K562 (cell line): Measurements from ENCODE around the gene MAP3K7. TPM values are rescaled to one million over a fixed set of nuclear protein-coding genes. Genes with fewer than 3 reads are reported as not detected.

ENCODE experiments used
- ATAC-seq: fragments of 200-7000 bp; cut with Tn5 transposase; 3 replicates; pipeline ENCODE4 v1.9.1; 2020; ENCODE audit warnings: moderate library complexity
- BruUV-seq: library from RNA; stranded (reverse); fragments of 400-500 nt; replicated peaks from 2 replicates; lab custom pipeline; 2021; lab: Mats Ljungman, UMichigan
- CTCF ChIA-PET: fragments of 300-600 bp; formaldehyde crosslinking; extraction: SDS; loops from one replicate; lab custom pipeline; 2021; ENCODE audit warnings: low intra/inter-chr PET ratio; lab: Yijun Ruan, JAX
- POLR2A ChIA-PET: fragments of 300-600, 350-650 bp; sonication (Branson Sonifier 250); formaldehyde crosslinking; extraction: SDS; loops from one replicate; lab custom pipeline; 2021; ENCODE audit warnings: antibody characterized with exemption, inconsistent platforms; lab: Yijun Ruan, JAX
- DNase-seq, 4 experiments: peaks; one replicate each; pipeline versions ENCODE4 v3.0.0 to v3.0.0-alpha.2; 2011 to 2018; ENCODE audit warnings: low spot score in 3 of 4, mixed read lengths in 3 of 4; ENCODE audit errors: extremely low read depth in 1 of 4
- FAIRE-seq: peaks from 2 replicates; lab custom pipeline; 2011; peaks lifted over from hg19 to GRCh38; lab: Jason Lieb, UNC
- H2AFZ ChIP-seq: 2 replicates; pipeline ENCODE4 v1.6.0; 2011; ENCODE audit warnings: low read depth, low read length, control low read depth, inconsistent platforms
- H3K27ac ChIP-seq: fragments of 200-600 bp; 3 replicates; pipeline ENCODE4 v1.8.0; 2011; ENCODE audit warnings: low read depth, mild to moderate bottlenecking, control low read depth, inconsistent platforms, low read length, moderate library complexity, mixed read lengths; ENCODE audit errors: extremely low read depth
- H3K27me3 ChIP-seq, 2 experiments: fragments of 300-600 bp in 1 of 2; 2 replicates in 1 of 2; 3 replicates in 1 of 2; pipeline versions ENCODE4 v1.6.0 to v1.8.0; 2011; ENCODE audit warnings: inconsistent platforms in 2 of 2, low read length in 2 of 2, mild to moderate bottlenecking in 1 of 2, mixed read lengths in 1 of 2, moderate library complexity in 1 of 2; ENCODE audit not compliant: control insufficient read depth in 2 of 2, insufficient read depth in 2 of 2
- H3K36me3 ChIP-seq: fragments of 300-600 bp; 3 replicates; pipeline ENCODE4 v1.8.0; 2011; ENCODE audit warnings: mild to moderate bottlenecking, low read length, inconsistent platforms; ENCODE audit not compliant: control insufficient read depth, insufficient read depth
- H3K4me1 ChIP-seq, 2 experiments: fragments of 200-600 bp in 1 of 2; replicated peaks in 1 of 2; 2 replicates in 1 of 2; 3 replicates in 1 of 2; pipeline versions ENCODE4 v1.5.1 to v1.8.0; 2011; ENCODE audit warnings: inconsistent platforms in 2 of 2, low read length in 2 of 2, mild to moderate bottlenecking in 1 of 2, mixed read lengths in 1 of 2, moderate library complexity in 1 of 2; ENCODE audit not compliant: control insufficient read depth in 2 of 2, insufficient read depth in 2 of 2
- H3K4me2 ChIP-seq: 2 replicates; pipeline ENCODE4 v1.6.1; 2011; ENCODE audit warnings: low read length, control low read depth, inconsistent platforms, mixed read lengths; ENCODE audit not compliant: insufficient read depth
- H3K4me3 ChIP-seq: fragments of 200-600 bp; sonication (generic), shearing (Covaris generic); 2 replicates; pipeline ENCODE4 v1.5.1; 2016; ENCODE audit warnings: control low read depth, inconsistent platforms
- H3K79me2 ChIP-seq: fragments of 200-600 bp; 3 replicates; pipeline ENCODE4 v1.8.0; 2011; ENCODE audit warnings: low read length, inconsistent platforms; ENCODE audit not compliant: control insufficient read depth, insufficient read depth
- H3K9ac ChIP-seq, 2 experiments: 2 replicates each; pipeline versions ENCODE4 v1.6.0 to v1.6.1; 2011; ENCODE audit warnings: low read depth in 2 of 2, low read length in 2 of 2, control low read depth in 1 of 2, inconsistent platforms in 1 of 2, mild to moderate bottlenecking in 1 of 2, mixed read lengths in 1 of 2; ENCODE audit not compliant: insufficient read depth in 1 of 2
- H3K9me1 ChIP-seq: one replicate; pipeline ENCODE4 v1.6.0; 2011; ENCODE audit warnings: inconsistent platforms, mild to moderate bottlenecking, low read length, moderate library complexity; ENCODE audit not compliant: control insufficient read depth, insufficient read depth
- H3K9me3 ChIP-seq: replicated peaks from 2 replicates; pipeline ENCODE4 v1.5.1; 2011; ENCODE audit warnings: low read depth, low read length, inconsistent platforms; ENCODE audit not compliant: control insufficient read depth, insufficient read depth
- H4K20me1 ChIP-seq: replicated peaks from 2 replicates; pipeline ENCODE4 v1.6.1; 2011; ENCODE audit warnings: low read length, inconsistent platforms, mixed read lengths; ENCODE audit not compliant: control insufficient read depth, insufficient read depth
- CHD1 ChIP-seq: fragments of 200-600 bp; sonication (generic); IDR thresholded peaks from one replicate; pipeline ENCODE4 v1.6.1; 2012; ENCODE audit warnings: mild to moderate bottlenecking, moderate library complexity, low read length, inconsistent platforms
- HNRNPLL ChIP-seq: fragments of 200-400 bp; formaldehyde crosslinking; IDR thresholded peaks from 2 replicates; pipeline ENCODE4 v1.6.1; 2017; ENCODE audit warnings: low read length, low read depth, mild to moderate bottlenecking; ENCODE audit not compliant: poor library complexity, severe bottlenecking
- MBD2 ChIP-seq: sonication (generic); IDR thresholded peaks from 2 replicates; pipeline ENCODE4 v1.6.1; 2016; ENCODE audit warnings: low read depth, borderline replicate concordance
- MLLT1 ChIP-seq, 2 experiments: fragments of 450-650 bp; IDR thresholded peaks; 2 replicates each; pipeline ENCODE4 v1.6.1; 2016
- PCBP1 ChIP-seq: fragments of 200-400 bp; formaldehyde crosslinking; IDR thresholded peaks from 2 replicates; pipeline ENCODE4 v1.6.1; 2018; ENCODE audit warnings: mild to moderate bottlenecking, low read depth, low read length; ENCODE audit not compliant: poor library complexity, severe bottlenecking
- REST ChIP-seq, 2 experiments: fragments of 450-650 bp; formaldehyde crosslinking in 1 of 2; IDR thresholded peaks; 2 replicates each; pipeline versions ENCODE4 v1.4.0 to v1.6.1; 2014 to 2020; ENCODE audit warnings: mild to moderate bottlenecking in 2 of 2, borderline replicate concordance in 1 of 2, low read depth in 1 of 2
- SOX6 ChIP-seq: fragments of 450-650 bp; IDR thresholded peaks from 2 replicates; pipeline ENCODE4 v1.6.1; 2014; ENCODE audit warnings: mild to moderate bottlenecking
- SP2 ChIP-seq: IDR thresholded peaks from 2 replicates; pipeline ENCODE4 v1.6.1; 2011; ENCODE audit warnings: mild to moderate bottlenecking, low read depth, low read length, moderate library complexity; ENCODE audit not compliant: poor library complexity, severe bottlenecking; ENCODE audit errors: extremely low read depth
- ZKSCAN1 ChIP-seq: fragments of 150-350 bp; IDR thresholded peaks from 2 replicates; pipeline ENCODE4 v1.6.1; 2016; ENCODE audit warnings: low read depth, low read length
- ZNF354B ChIP-seq: fragments of 250-450 bp; sonication (Bioruptor Pico); IDR thresholded peaks from 2 replicates; pipeline ENCODE4 v1.4.0; 2020
- ZNF740 ChIP-seq, 3 experiments: fragments of 200-800 bp in 1 of 3; sonication (Bioruptor generic) in 1 of 3; sonication (generic) in 1 of 3; formaldehyde crosslinking in 1 of 3; IDR thresholded peaks; 2 replicates each; pipeline versions ENCODE4 v1.6.1 to v1.8.0; 2016 to 2022; ENCODE audit warnings: mild to moderate bottlenecking in 2 of 3, missing compliant biosample characterization in 2 of 3, missing genetic modification characterization in 2 of 3, missing genetic modification reagents in 1 of 3
- WGBS: fragments of 100-300 bp; shearing (Covaris generic); methylation state at CpG from one replicate; pipeline ENCODE4 v1.1.6; 2016; ENCODE audit warnings: low coverage, mixed read lengths; ENCODE audit not compliant: insufficient coverage; ENCODE audit errors: missing lambda C conversion rate; 5-methylcytosine and 5-hydroxymethylcytosine counted together
- in situ Hi-C: fragments of 300-500 bp; cut with MboI; formaldehyde crosslinking; loops from 4 replicates; pipeline ENCODE4 v1.15.0; 2018; ENCODE audit warnings: inconsistent platforms, mixed read lengths
- intact Hi-C: fragments of 100-400 bp; cut with micrococcal nuclease; formaldehyde crosslinking; loops from 2 replicates; pipeline ENCODE4 v1.14.2; 2022
- polyA plus RNA-seq, 8 experiments: library from polyadenylated mRNA; depleted of rRNA in 4 of 8; stranded (reverse) in 5 of 8; unstranded in 3 of 8; fragments of >200 nt; fragmentation: Nextera tagmentation in 2 of 8; fragmentation: Illumina TruSeq in 1 of 8; extraction: Ambion mirVana in 2 of 8; extraction: Trizol in 1 of 8; gene quantifications; 2 replicates each; pipeline versions ENCODE4 v1.2.1 to v1.2.3, GENCODE V29; 2011 to 2014; ENCODE audit warnings: inconsistent platforms in 1 of 8, missing spikeins in 1 of 8
- total RNA-seq, 7 experiments: library from RNA; depleted of rRNA in 6 of 7; stranded (reverse); fragments of >200 nt in 6 of 7; fragmentation: Illumina TruSeq in 2 of 7; extraction: Trizol in 2 of 7; gene quantifications; 2 replicates each; pipeline versions ENCODE4 v1.2.1 to v1.2.3, GENCODE V29; 2011 to 2021; ENCODE audit warnings: low replicate concordance in 1 of 7

MAP3K7 gene
- total and polyA plus RNA-seq, 9 of the 15 experiments (the other 6 are each of a cell fraction or from before 2014, with no cell fraction given), result 13.4 to 60.9 (median 34.8) TPM

GRCh38 chr6:90516074-90516660 lies 70.7 kb downstream of the MAP3K7 start:
- BruUV-seq, result TSS peak; percentile 31
- no peaks in the 10 kb centered on the region for H3K79me2 ChIP-seq
- ChIA-PET CTCF (no interaction called here), POLR2A (interaction anchor here (0.8 kb wide), 1 partner anchor 18 kb away, joined by 3 read pairs; no protein-coding TSS in a partner anchor)
- H3K4me2 ChIP-seq, result no peak overlapping the region
- no peak overlapping the region for H2AFZ ChIP-seq
- 85% methylated on average over 6 of the region's 6 CpGs for WGBS
- H4K20me1 ChIP-seq, result no peaks in the 10 kb centered on the region
- H3K27me3 ChIP-seq, result no peaks in the 10 kb centered on the region
- intact Hi-C loops, result no loop called here
- no peaks in the 10 kb centered on the region for H3K9me1 ChIP-seq
- no peaks in the 10 kb centered on the region for H3K4me1 ChIP-seq
- H3K9ac ChIP-seq, result no peak overlapping the region
- H3K27ac ChIP-seq, result no peak overlapping the region
- FAIRE-seq (no peak), ATAC-seq (no peak), DNase-seq (no peak)
- H3K9me3 ChIP-seq, result no peaks in the 10 kb centered on the region
- H3K4me3 ChIP-seq, result no peak overlapping the region
- in situ Hi-C loops, result no loop called here
- H3K36me3 ChIP-seq, result peaks cover 64% of the 10 kb centered on the region
- no peak for TF ChIP-seq REST (IDR thresholded peaks at IDR 0.05; ENCODE audit: borderline replicate concordance)
- TF ChIP-seq REST (CRISPR knock-in tag; IDR thresholded peaks at IDR 0.05; ENCODE audit: low read depth), result no peak
- TF ChIP-seq SP2, result no peak
- TF ChIP-seq SOX6, result no peak
- no peak for TF ChIP-seq ZKSCAN1
- no peak for TF ChIP-seq MBD2
- TF ChIP-seq ZNF354B (CRISPR knock-in tag), result no peak
- no peak for TF ChIP-seq ZNF740 (CRISPR knock-in tag; IDR thresholded peaks at IDR 0.05)
- no peak for TF ChIP-seq ZNF740 (tag; IDR thresholded peaks at IDR 0.05)
- TF ChIP-seq HNRNPLL, result no peak
- no peak for TF ChIP-seq CHD1
- no peak for TF ChIP-seq PCBP1
- TF ChIP-seq MLLT1 (IDR thresholded peaks at IDR 0.05), result no peak
